Liver (tissue), 9 donors: ENCODE data around the gene TENT4A. TPM values are rescaled to one million over a fixed set of nuclear protein-coding genes. Genes with fewer than 3 reads are reported as not detected.

ENCODE experiments used
- DNase-seq: peaks from one replicate; pipeline ENCODE4 v3.0.0-alpha.2; 2017; ENCODE audit warnings: low spot score
- H3K27ac ChIP-seq, 2 donors: one replicate each; pipeline ENCODE4 v1.7.0; 2013; ENCODE audit warnings: inconsistent platforms in 2 of 2, low read length in 2 of 2, control low read depth in 1 of 2, low read depth in 1 of 2, mild to moderate bottlenecking in 1 of 2
- H3K27me3 ChIP-seq, 4 donors: one replicate each; pipeline versions ENCODE4 v1.6.1 to v1.7.0; 2013; ENCODE audit warnings: low read length in 3 of 4, inconsistent platforms in 1 of 4, mild to moderate bottlenecking in 1 of 4, moderate library complexity in 1 of 4; ENCODE audit not compliant: control insufficient read depth in 4 of 4, insufficient read depth in 4 of 4
- H3K36me3 ChIP-seq, 4 donors: one replicate each; pipeline versions ENCODE4 v1.6.1 to v1.7.0; 2013; ENCODE audit warnings: low read length in 3 of 4, mild to moderate bottlenecking in 3 of 4, low read depth in 1 of 4, moderate library complexity in 1 of 4; ENCODE audit not compliant: control insufficient read depth in 4 of 4, insufficient read depth in 3 of 4
- H3K4me1 ChIP-seq, 4 donors: one replicate each; pipeline versions ENCODE4 v1.6.1 to v1.7.0; 2013; ENCODE audit warnings: low read length in 3 of 4, mild to moderate bottlenecking in 3 of 4, moderate library complexity in 1 of 4; ENCODE audit not compliant: control insufficient read depth in 4 of 4, insufficient read depth in 4 of 4
- H3K4me3 ChIP-seq, 3 donors: one replicate each; pipeline versions ENCODE4 v1.6.1 to v1.7.0; 2013; ENCODE audit warnings: low read length in 3 of 3, control low read depth in 1 of 3, low read depth in 1 of 3, mild to moderate bottlenecking in 1 of 3
- H3K9ac ChIP-seq, 2 donors: one replicate each; pipeline ENCODE4 v1.7.0; 2013; ENCODE audit warnings: low read length in 2 of 2, mild to moderate bottlenecking in 2 of 2, moderate library complexity in 2 of 2, control low read depth in 1 of 2, low read depth in 1 of 2
- H3K9me3 ChIP-seq, 4 donors: one replicate each; pipeline versions ENCODE4 v1.6.1 to v1.7.0; 2013; ENCODE audit warnings: low read length in 3 of 4; ENCODE audit not compliant: control insufficient read depth in 4 of 4
- EGR1 ChIP-seq, 2 donors: IDR thresholded peaks; 2 replicates each; pipeline ENCODE4 v1.6.1; 2016 to 2018; ENCODE audit warnings: antibody characterized with exemption in 2 of 2, low read depth in 2 of 2
- FOXA1 ChIP-seq: IDR thresholded peaks from 2 replicates; pipeline ENCODE4 v1.6.1; 2016; ENCODE audit warnings: antibody characterized with exemption
- FOXA2 ChIP-seq: IDR thresholded peaks from 2 replicates; pipeline ENCODE4 v1.6.1; 2016; ENCODE audit warnings: antibody characterized with exemption
- GABPA ChIP-seq, 2 donors: IDR thresholded peaks in 1 of 2; conservative IDR thresholded peaks in 1 of 2; 2 replicates each; pipeline ENCODE4 v1.6.1; 2016; ENCODE audit warnings: antibody characterized with exemption in 2 of 2, mild to moderate bottlenecking in 1 of 2, moderate library complexity in 1 of 2
- HNF4A ChIP-seq, 2 donors: conservative IDR thresholded peaks; 2 replicates each; pipeline ENCODE4 v1.6.1; 2016; ENCODE audit warnings: antibody characterized with exemption in 2 of 2, mild to moderate bottlenecking in 2 of 2
- JUND ChIP-seq, 2 donors: IDR thresholded peaks; 2 replicates each; pipeline ENCODE4 v1.6.1; 2016; ENCODE audit warnings: antibody characterized with exemption in 2 of 2
- NR2F2 ChIP-seq: IDR thresholded peaks from 2 replicates; pipeline ENCODE4 v1.6.1; 2016; ENCODE audit warnings: antibody characterized with exemption
- RAD21 ChIP-seq, 2 donors: IDR thresholded peaks; 2 replicates each; pipeline ENCODE4 v1.6.1; 2016; ENCODE audit warnings: antibody characterized with exemption in 2 of 2, mild to moderate bottlenecking in 2 of 2
- RXRA ChIP-seq, 2 donors: IDR thresholded peaks; 2 replicates each; pipeline ENCODE4 v1.6.1; 2017 to 2018; ENCODE audit warnings: antibody characterized with exemption in 2 of 2, mild to moderate bottlenecking in 1 of 2
- YY1 ChIP-seq: IDR thresholded peaks from 2 replicates; pipeline ENCODE4 v1.6.1; 2016; ENCODE audit warnings: antibody characterized with exemption, mild to moderate bottlenecking
- WGBS: extraction: QIAGEN DNeasy Blood & Tissue Kit; methylation state at CpG from one replicate; pipeline ENCODE4 v1.1.7; 2013; 5-methylcytosine and 5-hydroxymethylcytosine counted together
- polyA plus RNA-seq, 2 donors: library from polyadenylated mRNA; stranded (reverse) in 1 of 2; unstranded in 1 of 2; fragments of 200-250 nt in 1 of 2; fragments of >200 nt in 1 of 2; fragmentation: Nextera tagmentation in 1 of 2; extraction: Ambion mirVana in 1 of 2; gene quantifications; one replicate each; pipeline versions ENCODE4 v1.2.1 to v1.2.3, GENCODE V29; 2013 to 2015
- total RNA-seq, 2 donors: library from RNA; depleted of rRNA; stranded (reverse); fragments of >200 nt; gene quantifications; one replicate each; pipeline ENCODE4 v1.2.3, GENCODE V29; 2014
- TF ChIP-seq, protein P1 (sequence below): fragments of 150-350 bp; IDR thresholded peaks from 2 replicates; pipeline ENCODE4 v1.5.1; 2017; ENCODE audit warnings: improper control_type of control experiment, low read depth, low read length; ENCODE audit not compliant: missing input control
- TF ChIP-seq, protein P2 (sequence below): IDR thresholded peaks from 2 replicates; pipeline ENCODE4 v1.6.1; 2016; ENCODE audit warnings: antibody characterized with exemption
- TF ChIP-seq, protein P3 (sequence below): IDR thresholded peaks from 2 replicates; pipeline ENCODE4 v1.6.1; 2016; ENCODE audit warnings: antibody characterized with exemption
- donor health status: healthy.
- donor health status: healthy.
- donor health status: healthy.
- donor health status: healthy.
- donor health status: healthy.

TENT4A gene
- total and polyA plus RNA-seq, 4 donors = 3.9 to 15.1 (median 8.1) TPM

DNA sequence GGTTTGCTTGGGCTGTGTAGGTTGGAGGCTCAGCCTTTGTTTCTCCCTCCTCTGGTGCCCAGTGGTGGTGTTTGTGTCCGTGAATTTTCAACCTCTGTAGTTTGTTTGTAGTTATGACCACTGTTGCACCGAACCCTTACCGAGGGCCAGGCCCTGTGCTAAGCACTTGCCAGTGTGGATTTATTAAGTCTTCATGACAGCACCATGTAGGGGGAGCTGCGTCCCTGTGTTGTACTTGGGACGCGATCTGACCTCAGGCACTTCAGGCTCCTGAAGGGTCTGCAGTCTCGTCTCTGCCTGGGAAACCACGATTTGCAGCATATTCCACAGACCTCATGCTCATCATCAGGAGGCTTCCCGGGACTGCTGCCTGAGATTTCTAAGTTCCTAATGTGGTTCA lies 12.8 kb downstream of the TENT4A start:
- H3K4me3 ChIP-seq = no peak overlapping the region
- DNase-seq = no peak
- 95% methylated on average over 9 of the region's 9 CpGs for WGBS
- peaks cover 21 to 53% (median 40%) of the 10 kb centered on the region in 4 donors for H3K4me1 ChIP-seq
- no peaks in the 10 kb centered on the region for H3K9me3 ChIP-seq
- H3K27ac ChIP-seq = no peak overlapping the region
- H3K27me3 ChIP-seq = no peaks in the 10 kb centered on the region
- TF ChIP-seq, protein P1, sequence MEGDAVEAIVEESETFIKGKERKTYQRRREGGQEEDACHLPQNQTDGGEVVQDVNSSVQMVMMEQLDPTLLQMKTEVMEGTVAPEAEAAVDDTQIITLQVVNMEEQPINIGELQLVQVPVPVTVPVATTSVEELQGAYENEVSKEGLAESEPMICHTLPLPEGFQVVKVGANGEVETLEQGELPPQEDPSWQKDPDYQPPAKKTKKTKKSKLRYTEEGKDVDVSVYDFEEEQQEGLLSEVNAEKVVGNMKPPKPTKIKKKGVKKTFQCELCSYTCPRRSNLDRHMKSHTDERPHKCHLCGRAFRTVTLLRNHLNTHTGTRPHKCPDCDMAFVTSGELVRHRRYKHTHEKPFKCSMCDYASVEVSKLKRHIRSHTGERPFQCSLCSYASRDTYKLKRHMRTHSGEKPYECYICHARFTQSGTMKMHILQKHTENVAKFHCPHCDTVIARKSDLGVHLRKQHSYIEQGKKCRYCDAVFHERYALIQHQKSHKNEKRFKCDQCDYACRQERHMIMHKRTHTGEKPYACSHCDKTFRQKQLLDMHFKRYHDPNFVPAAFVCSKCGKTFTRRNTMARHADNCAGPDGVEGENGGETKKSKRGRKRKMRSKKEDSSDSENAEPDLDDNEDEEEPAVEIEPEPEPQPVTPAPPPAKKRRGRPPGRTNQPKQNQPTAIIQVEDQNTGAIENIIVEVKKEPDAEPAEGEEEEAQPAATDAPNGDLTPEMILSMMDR = no peak
- TF ChIP-seq RAD21 (IDR thresholded peaks at IDR 0.05) (no peak), GABPA (IDR thresholded peaks at IDR 0.05 in 1 of 2, conservative IDR thresholded peaks at IDR 0.05 in 1 of 2) (no peak), RXRA (IDR thresholded peaks at IDR 0.05) (no peak), EGR1 (IDR thresholded peaks at IDR 0.05; ENCODE audit: low read depth in 2 of 2) (no peak), NR2F2 (no peak)
- TF ChIP-seq, protein P2, sequence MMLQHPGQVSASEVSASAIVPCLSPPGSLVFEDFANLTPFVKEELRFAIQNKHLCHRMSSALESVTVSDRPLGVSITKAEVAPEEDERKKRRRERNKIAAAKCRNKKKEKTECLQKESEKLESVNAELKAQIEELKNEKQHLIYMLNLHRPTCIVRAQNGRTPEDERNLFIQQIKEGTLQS = no peak
- H3K9ac ChIP-seq = no peak overlapping the region
- peaks cover 0 to 2% (median 0%) of the 10 kb centered on the region in 4 donors for H3K36me3 ChIP-seq

DNA sequence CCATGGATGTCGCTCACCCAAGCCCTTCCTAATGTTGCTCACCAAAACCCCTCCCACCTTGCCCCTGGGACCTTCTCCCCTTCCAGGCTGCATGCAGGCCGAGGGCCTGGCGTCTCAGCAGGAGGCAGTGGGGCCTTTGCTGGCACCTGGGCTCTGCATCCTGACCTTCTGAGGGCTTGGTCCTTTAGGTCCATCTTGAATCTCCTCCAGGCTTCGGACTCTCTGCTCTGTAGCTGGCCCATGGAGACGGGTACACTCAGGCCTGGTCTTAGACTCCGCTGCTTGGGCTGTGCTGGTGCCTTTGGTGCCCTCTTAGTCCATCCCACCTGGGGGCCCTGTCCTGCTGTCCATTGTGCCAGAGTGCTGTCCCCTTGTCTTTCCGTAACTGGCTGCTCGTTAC lies 14.0 kb downstream of the TENT4A start:
- H3K9me3 ChIP-seq = no peaks in the 10 kb centered on the region
- TF ChIP-seq, protein P1 = no peak
- TF ChIP-seq FOXA1 (no peak), YY1 (no peak), JUND (IDR thresholded peaks at IDR 0.05) (no peak), NR2F2 (no peak), HNF4A (conservative IDR thresholded peaks at IDR 0.05) (no peak), FOXA2 (no peak)
- TF ChIP-seq, protein P3, sequence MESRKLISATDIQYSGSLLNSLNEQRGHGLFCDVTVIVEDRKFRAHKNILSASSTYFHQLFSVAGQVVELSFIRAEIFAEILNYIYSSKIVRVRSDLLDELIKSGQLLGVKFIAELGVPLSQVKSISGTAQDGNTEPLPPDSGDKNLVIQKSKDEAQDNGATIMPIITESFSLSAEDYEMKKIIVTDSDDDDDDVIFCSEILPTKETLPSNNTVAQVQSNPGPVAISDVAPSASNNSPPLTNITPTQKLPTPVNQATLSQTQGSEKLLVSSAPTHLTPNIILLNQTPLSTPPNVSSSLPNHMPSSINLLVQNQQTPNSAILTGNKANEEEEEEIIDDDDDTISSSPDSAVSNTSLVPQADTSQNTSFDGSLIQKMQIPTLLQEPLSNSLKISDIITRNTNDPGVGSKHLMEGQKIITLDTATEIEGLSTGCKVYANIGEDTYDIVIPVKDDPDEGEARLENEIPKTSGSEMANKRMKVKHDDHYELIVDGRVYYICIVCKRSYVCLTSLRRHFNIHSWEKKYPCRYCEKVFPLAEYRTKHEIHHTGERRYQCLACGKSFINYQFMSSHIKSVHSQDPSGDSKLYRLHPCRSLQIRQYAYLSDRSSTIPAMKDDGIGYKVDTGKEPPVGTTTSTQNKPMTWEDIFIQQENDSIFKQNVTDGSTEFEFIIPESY = no peak
- TF ChIP-seq, protein P2 = no peak
- WGBS = 97% methylated on average over 8 of the region's 8 CpGs
- no peak for DNase-seq
- H3K36me3 ChIP-seq = peaks cover 0 to 2% (median 0%) of the 10 kb centered on the region in 4 donors
- peaks cover 21 to 56% (median 43%) of the 10 kb centered on the region in 4 donors for H3K4me1 ChIP-seq
- no peak overlapping the region for H3K4me3 ChIP-seq
- no peak overlapping the region for H3K9ac ChIP-seq
- H3K27ac ChIP-seq = no peak overlapping the region
- H3K27me3 ChIP-seq = no peaks in the 10 kb centered on the region
